Measurements from ENCODE around the gene TIMP4.

The TIMP4 gene

GRCh38 chr3:12185172-12185710 lies 26.5 kb upstream of the TIMP4 start:
- TF ChIP-seq ZFX (IDR thresholded peaks at IDR 0.05; ENCODE audit: borderline replicate concordance) (no peak), CTCF (IDR thresholded peaks at IDR 0.05) (no peak)
- no peak overlapping the region for H3K27ac ChIP-seq

GRCh38 chr3:12184541-12184940 lies 25.8 kb upstream of the TIMP4 start:
- TF ChIP-seq ZFX (IDR thresholded peaks at IDR 0.05; ENCODE audit: borderline replicate concordance) (no peak), CTCF (IDR thresholded peaks at IDR 0.05) (no peak)

GRCh38 chr3:12182687-12183441 lies 24.2 kb upstream of the TIMP4 start:
- TF ChIP-seq CTCF (IDR thresholded peaks at IDR 0.05) (no peak), ZFX (IDR thresholded peaks at IDR 0.05; ENCODE audit: borderline replicate concordance) (no peak)
- no peak overlapping the region for H3K27ac ChIP-seq

More at GRCh38 chr3:12184541-12184940, 25.8 kb upstream of the TIMP4 start:
- no peak overlapping the region for H3K27ac ChIP-seq

- H3K27ac ChIP-seq, result no peak overlapping the region
- TF ChIP-seq ZFX (IDR thresholded peaks at IDR 0.05; ENCODE audit: borderline replicate concordance), result no peak
- no peak for TF ChIP-seq CTCF (IDR thresholded peaks at IDR 0.05)
Measured at GRCh38 chr3:12181806-12182205, 23.1 kb upstream of the TIMP4 start.

- H3K27ac ChIP-seq, result no peak overlapping the region
- TF ChIP-seq ZFX (IDR thresholded peaks at IDR 0.05; ENCODE audit: borderline replicate concordance) (no peak), CTCF (IDR thresholded peaks at IDR 0.05) (no peak)
Measured at GRCh38 chr3:12181301-12181700, 22.6 kb upstream of the TIMP4 start.

GRCh38 chr3:12180631-12181030 lies 21.9 kb upstream of the TIMP4 start:
- TF ChIP-seq ZFX (IDR thresholded peaks at IDR 0.05; ENCODE audit: borderline replicate concordance) (no peak), CTCF (IDR thresholded peaks at IDR 0.05) (no peak)
- H3K27ac ChIP-seq, result no peak overlapping the region

GRCh38 chr3:12180218-12180617 lies 21.5 kb upstream of the TIMP4 start:
- no peak overlapping the region for H3K27ac ChIP-seq

More at GRCh38 chr3:12180218-12180617, 21.5 kb upstream of the TIMP4 start:
- no peak for TF ChIP-seq CTCF (IDR thresholded peaks at IDR 0.05)
- no peak for TF ChIP-seq ZFX (IDR thresholded peaks at IDR 0.05; ENCODE audit: borderline replicate concordance)

Data from 22Rv1 (cell line).